Body of pancreas (tissue), 4 donors: ENCODE data around the gene SWT1.

Experiments used
- CTCF ChIP-seq, 7 experiments: fragments of 450-650 bp in 4 of 7; fragments of 200-600 bp in 3 of 7; sonication (generic) in 3 of 7; IDR thresholded peaks; one replicate each; pipeline ENCODE4 v1.5.1; 2016 to 2019; ENCODE audit warnings: antibody characterized with exemption in 7 of 7
- POLR2A ChIP-seq, 3 donors: fragments of 450-650 bp; IDR thresholded peaks; one replicate each; pipeline ENCODE4 v1.6.1; 2016; ENCODE audit warnings: antibody characterized with exemption in 3 of 3, mild to moderate bottlenecking in 2 of 3

GRCh38 chr1:185314411-185314810 is 157.4 kb downstream of the SWT1 start:
- TF ChIP-seq CTCF (IDR thresholded peaks at IDR 0.05) (no peak), POLR2A (IDR thresholded peaks at IDR 0.05) (peak in 1 of 3 donors; percentile 12)
